HG03108 (cell line): ENCODE results near the gene LARGE1.

ENCODE experiments used
- ATAC-seq: cut with Tn5 transposase; IDR thresholded peaks from one replicate; pipeline ENCODE4 v1.9.1; 2021; ENCODE audit warnings: moderate library complexity; ENCODE audit not compliant: unreplicated experiment

LARGE1 gene

DNA sequence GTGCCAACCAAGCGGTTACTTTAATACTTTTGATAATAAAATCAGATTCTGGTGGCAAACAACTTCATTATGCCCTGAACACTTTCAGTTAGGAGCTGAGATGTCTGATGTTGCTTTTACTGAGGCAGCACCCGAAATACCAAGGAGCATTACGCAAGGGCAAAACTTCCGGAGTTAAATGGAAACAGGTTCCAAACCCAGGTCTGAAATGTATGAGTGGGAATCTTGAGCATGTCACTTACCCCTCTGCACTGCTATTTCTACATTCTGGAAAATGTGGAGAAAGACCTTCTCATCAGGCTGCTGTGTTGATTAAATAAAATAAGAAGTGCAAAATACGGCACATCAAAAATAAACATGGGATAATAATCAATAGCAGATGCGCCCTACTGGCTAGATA is 315.1 kb downstream of the LARGE1 start:
- no peak for ATAC-seq

DNA sequence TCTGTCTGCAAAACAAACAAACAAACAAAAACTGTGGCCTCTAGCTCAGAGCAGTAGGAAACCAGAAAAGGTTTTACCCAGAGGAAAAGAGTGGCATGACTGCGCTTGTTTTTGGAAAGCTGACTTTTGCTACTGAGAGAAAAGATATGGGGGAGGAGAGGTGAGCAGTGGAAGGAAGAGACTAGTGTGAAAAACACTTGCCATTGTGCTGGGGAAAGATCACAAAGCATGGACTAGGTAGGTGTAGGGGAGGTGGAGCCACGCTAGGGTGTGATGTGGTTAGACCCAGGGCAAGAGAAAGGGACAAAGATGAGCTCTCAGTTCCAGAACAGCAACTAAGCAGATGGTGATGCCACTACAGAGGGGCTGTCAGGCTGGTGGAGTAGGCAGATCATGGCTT is 319.2 kb downstream of the LARGE1 start:
- ATAC-seq: no peak

DNA sequence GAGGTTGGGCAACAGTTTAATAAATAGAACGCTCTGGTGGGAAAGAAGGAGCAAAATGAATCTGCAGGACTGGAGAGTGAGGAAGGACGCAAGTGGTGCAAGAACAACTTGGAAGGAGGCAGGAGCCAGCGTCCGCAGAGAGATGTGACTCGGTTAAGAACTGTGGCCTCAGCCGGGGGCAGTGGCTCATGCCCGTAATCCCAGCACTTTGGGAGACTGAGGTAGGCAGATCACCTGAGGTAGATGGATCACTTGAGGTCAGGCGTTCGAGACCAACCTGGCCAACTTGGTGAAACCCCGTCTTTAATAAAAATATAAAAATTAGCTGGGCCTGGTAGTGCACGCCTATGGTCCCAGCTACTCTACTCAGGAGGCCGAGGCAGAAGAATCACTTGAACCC is 319.7 kb downstream of the LARGE1 start:
- no peak for ATAC-seq

DNA sequence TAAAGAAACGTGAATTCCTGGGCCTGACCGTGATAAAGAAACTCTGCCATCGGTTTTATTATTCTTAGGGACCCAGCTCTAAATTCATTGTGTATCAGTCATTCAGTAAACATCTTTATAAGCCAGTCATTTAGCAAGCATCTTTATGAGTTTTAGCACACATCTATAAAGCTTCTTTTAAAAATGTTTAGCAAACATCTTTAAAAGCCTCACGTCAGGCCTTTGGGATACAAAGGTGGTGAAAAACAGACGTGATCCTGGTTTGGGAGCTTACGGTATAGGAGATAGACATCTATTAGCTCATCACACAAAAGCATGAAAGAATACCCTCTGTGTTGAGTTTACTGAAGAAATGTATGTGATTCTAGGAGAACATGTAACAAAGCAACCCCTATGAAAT is 320.2 kb downstream of the LARGE1 start:
- no peak for ATAC-seq

DNA sequence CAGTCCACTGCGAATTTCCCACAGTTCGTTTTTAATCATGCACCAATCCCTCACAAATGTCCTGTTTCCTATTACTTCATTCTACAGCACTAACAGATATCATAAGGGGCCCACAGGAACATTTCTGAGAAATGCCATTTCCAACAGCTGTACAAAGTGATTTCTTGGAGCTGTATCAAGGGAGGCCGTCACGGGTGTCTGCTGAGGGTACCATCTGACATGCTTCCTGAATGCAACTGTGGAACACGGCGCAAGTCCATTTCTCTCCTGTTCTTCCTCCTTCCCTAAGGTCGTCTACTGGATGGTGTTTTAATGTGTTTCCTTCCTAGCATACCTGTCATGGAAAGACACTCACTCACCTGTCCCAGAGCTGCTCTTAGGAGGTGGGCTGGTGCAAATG is 320.7 kb downstream of the LARGE1 start:
- no peak for ATAC-seq

DNA sequence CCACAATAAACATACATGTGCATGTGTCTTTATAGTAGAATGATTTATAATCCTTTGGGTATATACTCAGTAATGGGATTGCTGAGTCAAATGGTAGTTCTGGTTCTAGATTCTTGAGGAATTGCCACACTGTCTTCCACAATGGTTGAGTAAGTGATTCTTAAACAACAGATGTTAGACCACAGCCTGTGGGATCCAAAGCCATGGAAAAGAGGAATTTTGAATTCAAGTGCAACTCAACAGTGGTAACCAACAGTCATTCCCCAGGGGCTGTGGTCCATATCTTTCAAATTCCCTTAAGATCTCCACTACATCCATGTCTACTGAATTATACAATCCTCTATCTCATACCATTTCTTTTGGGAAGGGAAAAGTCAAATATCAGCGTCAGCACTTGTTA is 321.5 kb downstream of the LARGE1 start:
- no peak for ATAC-seq

DNA sequence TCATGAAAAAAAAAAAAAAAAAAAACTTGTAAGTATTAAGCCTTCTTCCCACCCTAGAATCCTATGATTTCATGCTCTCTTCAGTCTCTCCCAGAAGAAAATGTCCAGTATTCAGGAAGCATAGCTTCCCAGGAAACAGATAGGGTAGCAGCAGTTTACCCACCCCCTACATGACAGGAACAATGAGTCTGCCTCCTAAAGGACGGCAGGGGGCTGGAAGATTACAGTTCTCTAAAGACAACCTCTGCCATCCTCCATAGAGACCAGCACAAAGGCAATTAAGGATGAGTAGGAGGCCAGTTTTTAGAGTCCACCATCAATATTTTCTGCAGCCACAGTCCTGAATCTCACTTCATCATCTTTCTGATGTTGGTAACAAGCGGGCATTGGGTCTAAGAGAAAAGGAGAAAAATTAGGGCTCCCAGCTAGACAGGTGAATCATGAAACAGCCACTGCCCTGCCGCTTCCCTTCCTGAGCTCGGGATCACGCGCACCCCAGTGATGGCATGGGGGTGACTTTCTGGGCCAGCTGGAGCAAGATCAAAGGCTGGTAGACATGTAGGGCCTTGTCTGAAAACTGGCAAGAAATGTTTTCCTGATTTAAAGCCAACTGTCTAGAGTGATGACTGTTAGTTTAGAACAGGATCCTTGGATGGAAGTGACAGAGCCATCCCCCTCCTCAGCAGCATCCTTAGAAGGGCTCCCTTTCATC is 322.8 kb downstream of the LARGE1 start:
- ATAC-seq: no peak

DNA sequence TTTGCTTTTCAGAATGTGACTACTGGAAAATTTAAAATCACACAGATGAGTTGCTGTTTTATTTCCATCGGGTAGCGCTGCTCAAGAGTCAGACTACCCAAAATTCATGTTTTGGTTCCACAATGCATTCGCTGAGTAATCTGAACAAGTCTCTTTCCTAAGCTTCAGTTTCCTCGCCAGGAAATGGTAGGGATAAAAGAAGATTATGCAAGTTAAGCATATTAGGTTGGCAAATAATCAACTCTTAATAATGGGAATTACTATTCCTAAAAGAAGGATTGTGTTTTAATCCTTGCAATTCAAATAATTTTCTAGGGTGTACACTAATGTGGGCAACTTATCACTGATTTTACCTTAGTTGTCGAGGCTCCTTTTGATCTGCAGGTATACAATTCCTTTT is 326.5 kb downstream of the LARGE1 start:
- no peak for ATAC-seq

DNA sequence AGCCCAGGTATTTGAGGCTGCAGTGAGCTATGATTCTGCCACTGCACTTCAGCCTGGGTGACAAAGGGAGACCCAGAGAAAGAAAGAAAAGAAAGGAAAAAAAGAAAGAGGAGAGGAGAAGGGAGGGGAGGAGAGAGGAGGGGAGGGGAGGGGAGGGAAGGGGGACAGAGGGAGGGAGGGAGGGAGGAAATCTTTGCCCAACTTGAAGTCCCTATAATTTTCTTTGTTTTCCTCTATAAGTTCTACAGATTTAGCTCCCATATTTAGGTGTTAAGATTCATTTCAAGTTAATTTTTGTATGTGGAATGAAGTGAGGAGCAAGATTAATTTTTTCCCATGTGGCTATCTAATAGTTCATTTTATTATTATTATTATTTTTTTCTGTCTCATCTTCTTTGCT is 328.3 kb downstream of the LARGE1 start:
- ATAC-seq: no peak

DNA sequence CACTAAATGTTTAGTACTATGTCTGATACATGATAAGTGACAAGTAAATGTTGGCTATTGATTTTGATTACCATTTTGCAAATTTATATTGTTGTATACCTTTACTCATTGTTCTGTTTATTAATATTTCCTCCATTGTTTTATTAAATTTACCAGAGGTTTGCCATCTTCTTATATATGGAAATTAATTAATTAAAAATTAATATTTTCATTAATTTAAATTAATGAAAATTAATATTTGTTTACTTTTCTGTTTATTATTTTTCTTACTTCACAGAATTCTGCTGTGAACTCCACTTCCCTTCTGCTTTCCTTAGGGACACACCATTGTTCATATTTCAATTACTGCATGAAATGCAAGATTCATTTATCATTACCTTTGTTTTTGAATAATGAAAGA is 331.0 kb downstream of the LARGE1 start:
- no peak for ATAC-seq

DNA sequence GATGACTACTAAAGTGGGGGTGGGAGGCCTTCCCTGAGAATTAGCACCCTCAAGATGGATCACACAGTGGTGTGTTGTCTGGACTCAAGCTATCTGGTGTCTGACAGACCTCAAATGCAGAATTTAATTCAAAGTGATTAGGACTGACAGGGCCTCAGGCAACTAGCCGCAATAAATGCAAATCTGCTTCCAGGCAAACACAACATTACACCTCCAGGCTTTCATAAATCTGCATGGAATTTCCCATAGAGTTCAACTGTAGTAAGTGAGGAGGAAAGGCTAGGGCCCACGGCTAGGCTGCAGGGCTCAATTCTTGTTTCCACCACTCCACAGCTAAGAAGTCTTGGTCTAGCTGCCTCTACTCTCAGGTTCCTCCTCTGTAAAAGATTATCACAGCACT is 331.4 kb downstream of the LARGE1 start:
- no peak for ATAC-seq

DNA sequence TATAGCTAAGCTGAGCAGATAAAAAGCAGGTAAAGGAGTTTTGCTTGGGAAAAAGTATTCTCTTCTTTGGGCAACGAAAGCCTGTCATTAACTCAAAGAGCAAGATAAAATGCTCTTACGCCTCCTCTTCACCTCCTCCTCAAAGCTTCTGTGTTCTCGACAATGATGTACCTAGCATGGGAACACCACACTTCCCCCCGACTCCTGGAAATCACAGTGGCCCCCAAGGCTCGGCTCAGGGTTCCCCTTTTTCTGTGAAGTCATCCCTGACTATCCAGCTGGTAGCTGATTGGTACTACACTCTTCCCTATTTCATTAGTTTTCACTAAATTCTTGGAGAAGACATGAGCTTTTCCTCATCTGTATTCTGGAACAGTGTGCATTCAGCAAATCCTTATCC is 336.1 kb downstream of the LARGE1 start:
- no peak for ATAC-seq

DNA sequence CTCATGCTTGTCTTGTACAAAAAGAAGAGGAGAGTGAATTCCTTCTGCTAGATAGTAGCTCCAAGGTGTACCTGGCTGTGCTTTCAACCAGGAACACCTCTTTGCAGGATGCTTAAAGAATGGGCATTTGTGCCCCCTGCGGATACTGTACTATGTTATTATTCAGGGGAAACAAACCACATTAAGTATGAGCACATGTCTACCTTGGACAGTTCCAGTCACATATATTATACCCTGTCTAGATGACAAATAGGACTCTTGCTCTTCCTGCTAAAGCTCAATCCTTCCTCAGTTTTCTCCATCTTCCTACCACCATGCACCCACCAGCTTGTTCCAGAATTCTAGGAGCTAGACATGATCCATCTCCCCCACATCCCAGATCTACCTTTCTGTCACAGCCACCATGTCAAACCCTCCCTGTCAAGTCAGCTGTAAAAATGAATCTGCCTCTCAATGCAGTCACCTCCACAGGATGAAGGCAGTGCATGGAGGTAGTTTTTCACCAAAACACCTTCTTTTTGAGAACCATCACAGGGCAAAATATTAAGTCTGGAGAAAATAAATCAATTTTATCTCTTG is 337.4 kb downstream of the LARGE1 start:
- ATAC-seq: no peak

DNA sequence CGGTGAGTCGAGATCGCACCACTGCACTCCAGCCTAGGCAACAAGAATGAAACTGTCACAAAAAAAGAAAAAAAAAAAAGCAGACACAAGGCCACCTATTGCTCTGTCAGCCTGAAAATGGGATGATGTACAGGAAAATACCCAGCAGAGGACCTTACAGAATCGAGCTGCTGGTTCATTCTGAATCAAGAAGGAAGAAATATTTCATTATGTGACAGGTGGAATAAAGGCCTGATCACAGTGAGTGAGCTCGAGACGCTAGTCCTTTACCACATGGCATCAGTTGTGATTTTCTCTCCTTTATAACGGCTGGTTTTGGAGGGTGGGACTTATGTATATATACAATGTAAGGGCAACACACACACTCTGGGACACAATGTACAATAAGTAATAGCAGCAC is 340.0 kb downstream of the LARGE1 start:
- no peak for ATAC-seq

DNA sequence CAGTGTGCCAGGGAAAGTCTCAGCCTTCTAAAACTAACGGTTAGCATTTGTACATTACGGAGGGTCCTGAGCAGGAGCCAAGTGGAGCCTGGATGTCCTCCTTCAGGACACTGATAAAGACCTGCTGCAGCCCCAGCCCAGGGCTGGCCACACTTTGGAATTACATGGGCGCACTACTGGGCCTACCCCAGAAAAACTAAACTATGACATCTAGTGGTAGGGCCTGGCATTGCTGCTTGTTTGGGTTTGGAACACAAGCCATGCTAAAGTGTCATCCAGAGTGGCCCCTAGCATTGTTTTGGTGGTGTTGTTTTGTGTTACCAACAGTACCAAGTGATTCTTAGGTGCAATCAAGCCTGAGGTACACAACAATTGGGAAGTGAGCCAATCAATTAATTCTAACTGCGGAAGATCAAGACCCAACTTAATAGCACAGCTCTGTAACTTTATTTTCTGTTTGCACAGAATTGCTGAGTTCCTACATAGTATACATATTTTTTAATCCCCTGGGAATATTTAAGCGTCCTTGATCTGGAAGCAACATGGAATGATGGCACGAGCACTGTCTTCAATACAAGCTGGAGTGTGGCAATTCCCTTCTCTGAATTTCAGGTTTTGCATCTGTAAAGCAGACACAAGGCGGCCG is 340.7 kb downstream of the LARGE1 start:
- ATAC-seq: no peak

DNA sequence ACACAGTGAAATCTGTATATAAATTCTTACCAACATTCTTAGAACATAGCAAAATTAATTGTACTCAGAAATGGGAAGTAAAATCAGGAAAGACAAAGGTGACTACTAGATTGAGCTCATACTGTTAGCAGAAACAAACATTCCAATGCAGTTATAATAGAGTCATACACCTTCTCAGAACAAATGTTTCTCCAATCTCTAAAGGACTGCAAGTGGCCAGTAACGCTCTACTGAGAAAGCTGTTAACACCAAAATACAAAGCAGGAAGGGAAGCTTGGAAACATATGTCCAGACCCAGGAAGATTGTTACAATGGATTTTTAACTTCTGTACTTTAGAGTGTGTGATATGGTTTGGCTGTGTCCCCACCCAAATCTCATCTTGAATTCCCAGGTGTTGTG is 341.5 kb downstream of the LARGE1 start:
- ATAC-seq: no peak

DNA sequence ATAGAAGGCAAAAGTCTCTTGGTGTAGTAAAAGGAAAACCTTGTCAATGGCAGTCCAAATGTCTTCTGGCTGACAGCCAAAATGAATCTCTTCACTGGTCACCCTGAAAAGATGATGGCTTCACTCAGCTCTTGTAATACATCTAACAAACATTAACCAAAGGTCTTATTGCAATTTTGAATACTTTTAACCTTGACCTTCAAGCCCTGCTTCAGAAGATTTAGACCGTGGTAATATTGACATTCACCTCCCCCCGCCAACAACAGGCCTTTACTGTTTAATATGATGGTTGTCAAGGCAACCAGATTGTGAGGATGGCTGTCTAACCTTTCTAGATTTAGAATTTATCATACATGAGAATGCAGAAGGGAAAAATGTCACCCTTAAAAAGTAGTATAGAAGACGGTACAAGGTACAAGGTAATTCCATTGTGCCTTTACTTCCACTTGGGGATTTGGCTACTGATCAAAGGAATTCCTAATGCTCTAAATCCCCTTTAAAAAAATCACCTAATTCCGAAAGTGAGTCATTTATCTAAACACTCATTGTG is 342.3 kb downstream of the LARGE1 start:
- no peak for ATAC-seq

DNA sequence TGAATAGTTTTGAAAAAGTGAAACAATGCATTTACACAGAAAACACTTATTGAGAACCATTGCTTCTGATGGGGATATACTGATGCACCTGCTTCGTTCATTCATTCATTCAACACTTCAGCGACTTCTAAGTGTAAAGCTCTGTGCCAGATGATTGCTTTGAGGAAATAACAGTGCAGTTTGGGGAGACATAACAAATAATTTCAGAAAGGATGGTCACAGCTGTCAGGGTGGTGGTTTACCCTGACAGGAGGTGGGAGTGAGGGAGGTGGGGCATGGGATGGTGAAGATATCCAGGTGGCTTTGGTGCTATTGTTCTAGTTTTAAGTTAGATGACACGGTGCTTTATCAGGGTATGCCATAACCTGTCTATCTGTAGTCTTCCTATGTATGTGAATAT is 344.1 kb downstream of the LARGE1 start:
- no peak for ATAC-seq

DNA sequence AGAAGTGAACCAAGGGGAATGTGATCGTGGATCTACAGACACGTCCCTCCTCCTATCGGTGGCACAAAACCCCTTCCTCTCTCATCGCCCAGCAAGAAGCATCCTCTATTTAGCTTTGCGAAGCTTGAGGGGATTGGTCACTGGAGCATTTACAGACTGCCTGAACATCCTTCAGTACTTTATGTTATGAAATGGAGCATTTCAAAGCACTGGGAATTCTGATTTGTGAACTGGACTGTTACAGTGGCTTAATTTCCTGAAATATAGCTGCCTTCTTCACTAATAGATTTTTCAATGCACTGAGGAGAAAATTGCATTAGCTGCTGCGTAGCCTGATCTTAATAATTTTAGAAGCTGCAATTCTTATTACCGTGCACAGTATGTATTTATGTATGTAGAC is 344.5 kb downstream of the LARGE1 start:
- ATAC-seq: no peak

DNA sequence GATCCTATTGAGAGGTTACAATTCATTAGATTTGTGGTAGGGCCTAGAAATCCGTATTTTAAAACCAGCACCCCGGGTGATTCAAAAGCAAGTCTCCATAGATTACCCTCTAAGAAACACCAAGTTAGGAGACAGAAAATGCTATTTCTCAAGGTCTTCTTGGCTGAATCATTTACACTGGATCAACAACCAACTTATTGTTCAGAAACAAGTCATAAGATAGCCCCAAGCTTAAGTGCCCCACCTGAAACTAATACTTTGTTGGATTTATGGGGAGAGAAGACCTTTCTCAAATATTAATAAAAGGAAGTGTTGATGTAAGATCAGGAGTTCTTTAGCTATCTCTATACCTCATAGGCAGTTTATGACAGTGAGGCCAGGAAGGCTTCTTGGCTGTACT is 345.2 kb downstream of the LARGE1 start:
- ATAC-seq: no peak

DNA sequence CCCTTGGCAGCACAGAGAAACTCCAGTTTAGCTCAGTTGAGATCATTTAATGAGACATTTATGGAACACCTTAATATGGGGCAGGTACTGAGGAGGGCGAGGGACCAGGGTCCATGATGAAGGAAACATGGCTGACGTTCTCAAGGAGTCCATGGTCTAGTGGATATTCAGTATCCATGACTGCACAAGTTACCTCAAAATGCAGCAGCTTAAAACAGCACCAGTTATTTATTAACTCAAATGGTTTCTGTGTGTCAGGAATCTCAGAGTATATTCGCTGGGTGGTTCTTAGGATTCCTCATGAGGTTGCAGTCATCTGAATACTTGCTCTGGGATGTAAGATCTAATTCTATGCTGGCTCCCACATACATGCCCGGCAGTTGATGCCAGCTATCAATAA is 346.8 kb downstream of the LARGE1 start:
- no peak for ATAC-seq

DNA sequence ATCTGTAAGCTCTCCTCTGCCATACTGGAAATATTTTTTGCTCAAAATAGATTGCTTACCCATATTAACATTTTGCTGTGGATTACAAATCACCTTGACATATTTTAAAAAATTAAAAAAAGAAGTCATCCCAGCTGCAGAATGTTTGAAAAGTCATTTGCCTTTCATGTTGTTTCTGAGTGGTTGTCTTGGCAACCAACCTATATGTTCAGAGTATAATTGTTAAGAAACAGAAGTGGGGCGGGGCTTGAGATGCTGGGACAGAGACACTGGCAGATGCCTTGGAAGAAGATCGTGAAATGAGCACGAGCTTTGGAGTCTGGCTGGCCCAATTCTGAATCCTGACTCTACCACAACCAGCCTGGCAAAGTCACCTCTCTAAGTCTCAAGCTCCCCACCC is 348.2 kb downstream of the LARGE1 start:
- no peak for ATAC-seq
